Neural progenitor cell (in vitro differentiated cells): ENCODE measurements around the gene ST7. TPM values are rescaled to one million over a fixed set of nuclear protein-coding genes. Genes with fewer than 3 reads are reported as not detected.

ENCODE experiments used
- DNase-seq: peaks from one replicate; pipeline ENCODE4 v3.0.0-alpha.2; 2016; ENCODE audit warnings: low spot score
- H2AFZ ChIP-seq: fragments of 200-600 bp; sonication (generic); replicated peaks from 2 replicates; pipeline ENCODE4 v1.6.1; 2016; ENCODE audit warnings: antibody characterized with exemption
- H3F3A ChIP-seq: fragments of 200-600 bp; sonication (generic); 2 replicates; pipeline ENCODE4 v1.6.1; 2016; ENCODE audit warnings: antibody characterized with exemption, low read depth
- H3K27ac ChIP-seq: fragments of 200-600 bp; sonication (generic); 2 replicates; pipeline ENCODE4 v1.5.1; 2016; ENCODE audit warnings: mild to moderate bottlenecking
- H3K27me3 ChIP-seq: fragments of 200-600 bp; sonication (generic); 2 replicates; pipeline ENCODE4 v1.6.1; 2016; ENCODE audit warnings: mild to moderate bottlenecking, moderate library complexity
- H3K36me3 ChIP-seq: fragments of 200-600 bp; sonication (generic); 2 replicates; pipeline ENCODE4 v1.5.1; 2016
- H3K4me1 ChIP-seq: fragments of 200-600 bp; sonication (generic); 2 replicates; pipeline ENCODE4 v1.6.1; 2016; ENCODE audit warnings: mixed run types
- H3K4me2 ChIP-seq: fragments of 200-600 bp; sonication (generic); 2 replicates; pipeline ENCODE4 v1.6.1; 2016
- H3K4me3 ChIP-seq: fragments of 200-600 bp; sonication (generic); 2 replicates; pipeline ENCODE4 v1.5.1; 2016
- H3K79me2 ChIP-seq: fragments of 200-600 bp; sonication (generic); 2 replicates; pipeline ENCODE4 v1.6.1; 2016; ENCODE audit warnings: low read depth
- H3K9ac ChIP-seq: fragments of 200-600 bp; sonication (generic); 2 replicates; pipeline ENCODE4 v1.6.1; 2016
- H3K9me3 ChIP-seq: fragments of 200-600 bp; sonication (generic); 2 replicates; pipeline ENCODE4 v1.5.1; 2016; ENCODE audit warnings: low read depth
- H4K20me1 ChIP-seq: fragments of 200-600 bp; sonication (generic); 2 replicates; pipeline ENCODE4 v1.6.1; 2016; ENCODE audit warnings: low read depth
- H3K27ac Mint-ChIP-seq: 3 replicates; pipeline ENCODE4 v1.8.0; 2021; ENCODE audit warnings: mixed read lengths
- H3K27me3 Mint-ChIP-seq: 2 replicates; pipeline ENCODE4 v1.8.0; 2022; ENCODE audit warnings: low read depth, mild to moderate bottlenecking, inconsistent platforms, moderate library complexity, mixed read lengths; ENCODE audit not compliant: insufficient read depth
- H3K36me3 Mint-ChIP-seq: 3 replicates; pipeline ENCODE4 v1.8.0; 2021; ENCODE audit warnings: mixed read lengths
- H3K4me1 Mint-ChIP-seq: 3 replicates; pipeline ENCODE4 v1.8.0; 2021; ENCODE audit warnings: mixed read lengths
- H3K4me3 Mint-ChIP-seq: 3 replicates; pipeline ENCODE4 v1.8.0; 2021; ENCODE audit warnings: mild to moderate bottlenecking, moderate library complexity, mixed read lengths
- H3K9me3 Mint-ChIP-seq: 3 replicates; pipeline ENCODE4 v1.8.0; 2020; ENCODE audit warnings: mixed read lengths
- EZH2 ChIP-seq: fragments of 200-600 bp; sonication (generic); IDR thresholded peaks from 2 replicates; pipeline ENCODE4 v1.6.1; 2017; ENCODE audit warnings: antibody characterized with exemption, mild to moderate bottlenecking, moderate library complexity
- EZH2phosphoT487 ChIP-seq: fragments of 200-600 bp; sonication (generic); IDR thresholded peaks from 2 replicates; pipeline ENCODE4 v1.6.1; 2017; ENCODE audit warnings: antibody characterized with exemption
- total RNA-seq: library from RNA; depleted of rRNA; stranded (reverse); fragments of >200 nt; gene quantifications from 2 replicates; pipeline ENCODE4 v1.2.3, GENCODE V29; 2015; ENCODE audit warnings: low replicate concordance
- TF ChIP-seq, protein P1 (sequence below): fragments of 200-600 bp; sonication (generic); IDR thresholded peaks from 2 replicates; pipeline ENCODE4 v1.5.1; 2017; ENCODE audit warnings: antibody characterized with exemption, mild to moderate bottlenecking

ST7 gene
- total RNA-seq, 1 donor from 2014 or later, result 5.8 TPM

DNA sequence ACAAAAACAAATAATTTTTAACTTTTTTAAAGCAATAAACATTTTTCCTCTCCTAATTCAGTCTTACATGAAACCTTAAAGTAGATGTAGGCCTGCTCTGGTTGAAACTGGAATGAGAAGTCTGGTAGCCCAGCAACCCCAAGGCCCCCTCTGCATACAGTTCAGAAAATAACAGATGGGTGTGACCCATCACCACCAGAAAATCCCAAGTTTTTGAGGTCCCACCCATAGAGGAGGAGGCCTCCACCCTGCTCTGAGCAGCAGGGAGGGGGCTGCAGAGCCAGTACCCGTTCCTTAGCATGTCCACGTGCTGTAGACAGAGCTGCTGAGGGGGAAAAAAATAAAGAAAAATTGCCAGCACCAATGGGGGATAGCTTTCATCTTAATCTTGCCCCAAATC lies 246.8 kb downstream of the ST7 start:
- Mint-ChIP-seq H3K4me1 (peaks cover 8% of the 10 kb centered on the region), H3K9me3 (no peaks in the 10 kb centered on the region), H3K27ac (no peak overlapping the region), H3K36me3 (peaks cover 11% of the 10 kb centered on the region), H3K27me3 (no peaks in the 10 kb centered on the region), H3K4me3 (no peak overlapping the region)
- Histone ChIP-seq H3K27ac (no peak overlapping the region), H3K4me2 (no peak overlapping the region), H3K27me3 (no peaks in the 10 kb centered on the region), H3K9me3 (no peaks in the 10 kb centered on the region), H3K36me3 (no peaks in the 10 kb centered on the region), H3K9ac (no peak overlapping the region), H3K4me1 (no peaks in the 10 kb centered on the region), H3K4me3 (no peak overlapping the region), H3K79me2 (no peaks in the 10 kb centered on the region), H4K20me1 (no peaks in the 10 kb centered on the region), H3F3A (no peaks in the 10 kb centered on the region), H2AFZ (no peak overlapping the region)
- DNase-seq, result no peak
- TF ChIP-seq EZH2phosphoT487 (no peak), EZH2 (no peak)
- TF ChIP-seq, protein P1, sequence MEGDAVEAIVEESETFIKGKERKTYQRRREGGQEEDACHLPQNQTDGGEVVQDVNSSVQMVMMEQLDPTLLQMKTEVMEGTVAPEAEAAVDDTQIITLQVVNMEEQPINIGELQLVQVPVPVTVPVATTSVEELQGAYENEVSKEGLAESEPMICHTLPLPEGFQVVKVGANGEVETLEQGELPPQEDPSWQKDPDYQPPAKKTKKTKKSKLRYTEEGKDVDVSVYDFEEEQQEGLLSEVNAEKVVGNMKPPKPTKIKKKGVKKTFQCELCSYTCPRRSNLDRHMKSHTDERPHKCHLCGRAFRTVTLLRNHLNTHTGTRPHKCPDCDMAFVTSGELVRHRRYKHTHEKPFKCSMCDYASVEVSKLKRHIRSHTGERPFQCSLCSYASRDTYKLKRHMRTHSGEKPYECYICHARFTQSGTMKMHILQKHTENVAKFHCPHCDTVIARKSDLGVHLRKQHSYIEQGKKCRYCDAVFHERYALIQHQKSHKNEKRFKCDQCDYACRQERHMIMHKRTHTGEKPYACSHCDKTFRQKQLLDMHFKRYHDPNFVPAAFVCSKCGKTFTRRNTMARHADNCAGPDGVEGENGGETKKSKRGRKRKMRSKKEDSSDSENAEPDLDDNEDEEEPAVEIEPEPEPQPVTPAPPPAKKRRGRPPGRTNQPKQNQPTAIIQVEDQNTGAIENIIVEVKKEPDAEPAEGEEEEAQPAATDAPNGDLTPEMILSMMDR, result no peak

DNA sequence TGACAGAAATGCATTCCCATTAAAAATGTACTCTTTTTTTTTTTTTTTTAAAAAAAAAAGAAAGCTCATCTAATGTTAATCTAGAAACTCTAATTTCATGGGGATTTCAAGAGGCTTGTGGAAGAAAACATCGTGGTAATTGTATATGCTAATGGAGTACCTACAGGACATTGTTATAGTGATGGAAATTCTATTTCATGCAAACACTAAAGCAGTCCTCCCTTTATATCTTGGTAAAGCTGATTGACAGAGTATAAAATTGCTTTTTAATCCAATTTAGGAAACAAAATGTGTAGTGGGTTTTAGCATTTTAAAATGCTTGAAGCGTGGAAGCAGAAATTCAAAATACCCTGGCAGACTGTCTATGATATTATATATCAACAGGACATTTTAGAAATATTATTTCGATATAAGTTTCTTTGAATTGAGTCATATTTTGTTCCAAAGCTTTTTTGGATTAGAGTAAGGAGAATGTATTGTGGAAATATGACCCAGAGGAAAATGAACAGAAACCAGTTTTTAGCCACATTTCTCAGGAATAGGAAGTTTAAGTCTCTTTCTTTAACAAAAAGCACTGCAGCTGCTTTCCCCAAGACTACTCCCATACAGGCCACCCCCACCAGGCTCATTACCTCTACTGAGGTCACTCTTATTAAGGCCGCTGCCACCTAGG lies 247.6 kb downstream of the ST7 start:
- no peaks in the 10 kb centered on the region for H3F3A ChIP-seq
- TF ChIP-seq, protein P1, result no peak
- TF ChIP-seq EZH2phosphoT487 (no peak), EZH2 (no peak)
- H3K9ac ChIP-seq, result no peak overlapping the region
- H3K79me2 ChIP-seq, result no peaks in the 10 kb centered on the region
- H3K4me2 ChIP-seq, result no peak overlapping the region
- Mint-ChIP-seq H3K9me3 (no peaks in the 10 kb centered on the region), H3K4me1 (peaks cover 8% of the 10 kb centered on the region), H3K27me3 (no peaks in the 10 kb centered on the region), H3K36me3 (peaks cover 8% of the 10 kb centered on the region), H3K27ac (peak overlapping the region; percentile 45), H3K4me3 (no peak overlapping the region)
- H3K4me3 ChIP-seq, result no peak overlapping the region
- H3K4me1 ChIP-seq, result no peaks in the 10 kb centered on the region
- H3K9me3 ChIP-seq, result no peaks in the 10 kb centered on the region
- no peak overlapping the region for H2AFZ ChIP-seq
- H3K36me3 ChIP-seq, result no peaks in the 10 kb centered on the region
- DNase-seq, result no peak
- no peaks in the 10 kb centered on the region for H3K27me3 ChIP-seq
- H3K27ac ChIP-seq, result no peak overlapping the region
- H4K20me1 ChIP-seq, result no peaks in the 10 kb centered on the region

DNA sequence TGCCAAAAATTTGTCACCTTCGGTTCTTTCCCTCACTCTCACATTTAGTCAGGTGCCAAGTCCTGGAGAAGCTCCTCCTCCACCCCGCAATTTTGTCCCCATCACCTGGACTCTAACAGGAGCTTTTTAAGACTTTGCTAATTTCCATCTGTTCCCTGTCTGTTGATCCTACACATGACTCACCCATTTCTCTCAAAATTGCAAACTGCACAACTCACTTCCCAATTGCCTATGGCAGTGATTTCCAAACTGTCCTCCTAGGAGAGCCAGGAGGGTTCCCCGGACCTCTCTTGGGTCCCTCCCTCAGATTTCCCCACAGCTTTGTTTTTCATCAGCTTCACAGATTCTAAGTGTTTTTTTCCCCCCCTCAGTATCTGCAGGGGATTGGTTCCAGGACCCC lies 249.2 kb downstream of the ST7 start:
- no peaks in the 10 kb centered on the region for H3K4me1 ChIP-seq
- no peak for DNase-seq
- H3F3A ChIP-seq, result no peaks in the 10 kb centered on the region
- H3K9me3 Mint-ChIP-seq, result no peaks in the 10 kb centered on the region
- H2AFZ ChIP-seq, result no peak overlapping the region
- no peak overlapping the region for H3K4me3 ChIP-seq
- no peak overlapping the region for H3K4me2 ChIP-seq
- no peaks in the 10 kb centered on the region for H3K36me3 ChIP-seq
- TF ChIP-seq, protein P1, result no peak
- TF ChIP-seq EZH2, result no peak
- TF ChIP-seq EZH2phosphoT487, result no peak
- H3K27me3 ChIP-seq, result no peaks in the 10 kb centered on the region
- no peaks in the 10 kb centered on the region for H4K20me1 ChIP-seq
- H3K79me2 ChIP-seq, result no peaks in the 10 kb centered on the region
- no peaks in the 10 kb centered on the region for H3K27me3 Mint-ChIP-seq
- H3K27ac ChIP-seq, result no peak overlapping the region
- H3K36me3 Mint-ChIP-seq, result peaks cover 8% of the 10 kb centered on the region
- no peak overlapping the region for H3K9ac ChIP-seq
- H3K27ac Mint-ChIP-seq, result no peak overlapping the region
- H3K4me1 Mint-ChIP-seq, result peaks cover 8% of the 10 kb centered on the region
- H3K9me3 ChIP-seq, result no peaks in the 10 kb centered on the region
- H3K4me3 Mint-ChIP-seq, result no peak overlapping the region
